Tibial artery (tissue), 4 donors: ENCODE measurements around the gene ITGB7.
A peak's percentile ranks its signal among the peaks of the same experiment; 100 is the strongest.

Experiments
- DNase-seq, 2 donors: peaks; one replicate each; pipeline ENCODE4 v3.0.0-alpha.2; 2019
- H3K27ac ChIP-seq, 2 donors: fragments of 200-600 bp; sonication (generic) in 1 of 2; 1 replicate in 1 of 2; 2 replicates in 1 of 2; pipeline ENCODE4 v1.5.1; 2018 to 2019; ENCODE audit warnings: mild to moderate bottlenecking in 1 of 2
- H3K27me3 ChIP-seq, 2 donors: fragments of 200-600 bp; sonication (generic) in 1 of 2; one replicate each; pipeline versions ENCODE4 v1.5.1 to v1.6.0; 2016 to 2019
- H3K36me3 ChIP-seq, 3 donors: fragments of 200-600 bp; sonication (generic) in 2 of 3; one replicate each; pipeline ENCODE4 v1.5.1; 2016 to 2019; ENCODE audit warnings: mild to moderate bottlenecking in 2 of 3
- H3K4me1 ChIP-seq, 4 donors: fragments of 200-600 bp; sonication (generic) in 2 of 4; 1 replicate in 3 of 4; 2 replicates in 1 of 4; pipeline ENCODE4 v1.5.1; 2016 to 2019
- H3K4me3 ChIP-seq, 2 donors: fragments of 200-600 bp; sonication (generic) in 1 of 2; 1 replicate in 1 of 2; 2 replicates in 1 of 2; pipeline ENCODE4 v1.5.1; 2018 to 2019; ENCODE audit warnings: mild to moderate bottlenecking in 2 of 2
- H3K9me3 ChIP-seq, 3 donors: fragments of 200-600 bp; sonication (generic) in 1 of 3; one replicate each; pipeline ENCODE4 v1.5.1; 2016 to 2019
- intact Hi-C: fragments of 100-400 bp; cut with DNase I; formaldehyde crosslinking; loops from one replicate; pipeline ENCODE4 v1.15.0; 2023; ENCODE audit warnings: low total_unique reads
- TF ChIP-seq, protein P1 (sequence below), 2 experiments: fragments of 200-600 bp in 1 of 2; fragments of 450-650 bp in 1 of 2; IDR thresholded peaks; one replicate each; pipeline ENCODE4 v1.5.1; 2017 to 2019; ENCODE audit warnings: antibody characterized with exemption in 2 of 2, mild to moderate bottlenecking in 1 of 2, moderate library complexity in 1 of 2

ITGB7 gene

DNA sequence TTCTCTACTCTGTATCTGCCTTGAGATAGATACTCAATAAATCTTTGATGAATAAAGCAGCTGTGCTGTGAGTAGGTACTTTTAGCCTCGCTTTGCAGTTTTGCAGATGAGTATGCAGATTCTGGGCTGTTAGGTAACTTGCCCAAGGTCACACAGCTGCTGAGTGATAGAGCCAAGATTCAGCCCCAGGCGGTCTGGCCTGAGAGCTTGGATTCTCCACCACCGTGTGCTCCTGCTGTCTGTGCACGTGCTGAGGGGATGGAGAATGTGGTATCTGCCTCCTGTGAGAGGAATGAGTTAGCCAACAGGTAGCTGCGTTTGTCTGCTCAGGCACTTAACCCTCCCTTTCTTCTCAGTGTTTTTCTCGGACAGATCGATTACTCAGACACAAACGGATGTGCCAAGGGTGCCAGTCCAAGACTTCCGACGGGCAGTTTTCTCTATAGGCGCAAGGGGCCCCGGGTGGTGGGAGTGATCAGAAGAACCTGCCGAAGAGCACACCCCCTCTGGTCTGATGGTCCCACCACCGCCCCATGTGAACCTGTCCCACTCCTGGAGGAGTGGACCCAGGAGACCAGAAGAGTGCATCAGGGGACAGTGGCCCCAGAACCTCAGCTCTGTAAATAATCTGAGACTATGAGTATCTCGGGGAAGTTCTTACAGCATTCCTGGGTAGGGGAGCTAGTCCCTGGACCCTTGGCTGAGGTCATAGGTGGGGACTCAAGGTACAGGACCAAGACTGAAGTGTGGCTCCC lies 19.7 kb downstream of the ITGB7 start:
- peak in 1 of 2 donors; percentile 46 for DNase-seq
- Histone ChIP-seq H3K9me3 (no peaks in the 10 kb centered on the region), H3K4me3 (no peak overlapping the region), H3K4me1 (peaks cover 0 to 41% (median 29%) of the 10 kb centered on the region in 4 donors), H3K36me3 (peaks cover 48 to 78% (median 54%) of the 10 kb centered on the region in 3 donors), H3K27me3 (no peaks in the 10 kb centered on the region), H3K27ac (no peak overlapping the region)
- intact Hi-C loops = no loop called here
- TF ChIP-seq, protein P1, sequence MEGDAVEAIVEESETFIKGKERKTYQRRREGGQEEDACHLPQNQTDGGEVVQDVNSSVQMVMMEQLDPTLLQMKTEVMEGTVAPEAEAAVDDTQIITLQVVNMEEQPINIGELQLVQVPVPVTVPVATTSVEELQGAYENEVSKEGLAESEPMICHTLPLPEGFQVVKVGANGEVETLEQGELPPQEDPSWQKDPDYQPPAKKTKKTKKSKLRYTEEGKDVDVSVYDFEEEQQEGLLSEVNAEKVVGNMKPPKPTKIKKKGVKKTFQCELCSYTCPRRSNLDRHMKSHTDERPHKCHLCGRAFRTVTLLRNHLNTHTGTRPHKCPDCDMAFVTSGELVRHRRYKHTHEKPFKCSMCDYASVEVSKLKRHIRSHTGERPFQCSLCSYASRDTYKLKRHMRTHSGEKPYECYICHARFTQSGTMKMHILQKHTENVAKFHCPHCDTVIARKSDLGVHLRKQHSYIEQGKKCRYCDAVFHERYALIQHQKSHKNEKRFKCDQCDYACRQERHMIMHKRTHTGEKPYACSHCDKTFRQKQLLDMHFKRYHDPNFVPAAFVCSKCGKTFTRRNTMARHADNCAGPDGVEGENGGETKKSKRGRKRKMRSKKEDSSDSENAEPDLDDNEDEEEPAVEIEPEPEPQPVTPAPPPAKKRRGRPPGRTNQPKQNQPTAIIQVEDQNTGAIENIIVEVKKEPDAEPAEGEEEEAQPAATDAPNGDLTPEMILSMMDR (IDR thresholded peaks at IDR 0.05) = no peak

DNA sequence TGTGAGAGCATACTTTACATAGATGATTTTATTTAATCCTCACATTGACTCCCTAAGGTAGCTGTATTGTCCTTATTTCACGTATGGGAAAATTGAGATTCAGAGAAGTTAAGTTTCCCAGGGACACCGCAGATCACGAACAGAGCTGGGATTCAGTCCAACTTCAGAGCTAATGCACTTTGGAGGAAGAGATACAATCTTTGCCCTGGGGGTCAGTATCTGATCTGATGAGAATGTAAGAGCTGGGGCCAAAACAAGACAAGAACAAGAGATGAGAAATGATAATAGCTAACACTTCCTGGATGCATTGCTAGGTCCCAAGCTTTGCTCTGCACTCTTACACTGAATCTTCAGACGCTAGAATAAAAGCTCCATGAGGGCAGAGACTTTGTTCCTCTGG lies 20.3 kb downstream of the ITGB7 start:
- TF ChIP-seq, protein P1 (IDR thresholded peaks at IDR 0.05) = no peak
- H3K4me3 ChIP-seq = no peak overlapping the region
- H3K27me3 ChIP-seq = no peaks in the 10 kb centered on the region
- intact Hi-C loops = no loop called here
- H3K4me1 ChIP-seq = peaks cover 0 to 46% (median 34%) of the 10 kb centered on the region in 4 donors
- DNase-seq = no peak
- peaks cover 53 to 77% (median 60%) of the 10 kb centered on the region in 3 donors for H3K36me3 ChIP-seq
- H3K27ac ChIP-seq = no peak overlapping the region
- H3K9me3 ChIP-seq = no peaks in the 10 kb centered on the region

DNA sequence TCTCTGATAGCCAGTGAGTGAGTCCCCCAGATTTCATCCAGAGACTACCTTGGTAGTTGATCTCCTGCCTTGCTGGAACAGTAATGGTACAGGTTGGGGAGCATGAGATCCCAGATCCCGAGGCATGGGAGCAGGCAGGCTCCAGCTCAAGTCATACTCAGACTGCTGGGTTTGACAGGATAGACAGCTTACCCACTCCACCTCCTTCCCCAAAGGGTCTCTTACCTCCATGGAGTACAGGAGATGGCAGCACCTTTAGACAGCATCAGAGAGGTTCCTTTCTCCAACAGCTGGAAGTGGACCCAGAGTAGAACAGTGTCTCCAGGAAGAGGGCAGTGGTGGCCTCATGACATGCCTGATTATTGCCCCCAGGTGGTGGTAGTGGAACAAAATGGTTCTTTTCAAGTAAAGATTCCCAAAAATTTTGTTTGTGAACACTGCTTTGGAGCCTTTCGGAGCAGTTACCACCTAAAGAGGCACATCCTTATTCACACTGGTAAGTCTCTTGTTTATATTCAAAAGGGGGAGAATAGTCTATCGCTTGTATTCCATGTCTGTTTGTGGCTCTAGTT lies 21.4 kb downstream of the ITGB7 start:
- peaks cover 0 to 53% (median 41%) of the 10 kb centered on the region in 4 donors for H3K4me1 ChIP-seq
- intact Hi-C loops = no loop called here
- H3K36me3 ChIP-seq = peaks cover 53 to 70% (median 57%) of the 10 kb centered on the region in 3 donors
- no peak overlapping the region for H3K27ac ChIP-seq
- H3K4me3 ChIP-seq = no peak overlapping the region
- no peaks in the 10 kb centered on the region for H3K9me3 ChIP-seq
- H3K27me3 ChIP-seq = no peaks in the 10 kb centered on the region
- TF ChIP-seq, protein P1 (IDR thresholded peaks at IDR 0.05) = no peak
- DNase-seq = no peak

DNA sequence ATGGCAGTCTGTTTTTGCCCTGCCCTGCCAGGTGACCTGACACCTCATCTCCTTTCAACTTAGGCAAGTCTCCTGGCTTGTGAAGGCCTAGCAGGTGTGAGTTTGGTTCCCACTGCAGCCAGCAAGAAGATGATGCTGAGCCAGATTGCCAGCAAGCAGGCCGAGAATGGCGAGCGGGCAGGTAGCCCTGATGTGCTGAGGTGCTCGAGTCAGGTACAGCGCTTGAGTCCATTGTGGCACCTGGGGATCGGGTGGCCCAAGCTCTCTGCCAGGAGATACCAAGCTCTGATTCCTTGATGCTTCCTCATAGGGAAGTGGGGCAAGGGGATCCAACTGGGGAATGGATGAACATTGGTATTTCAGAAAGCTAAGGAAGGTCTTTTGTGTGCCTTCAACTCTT lies 22.2 kb downstream of the ITGB7 start:
- Histone ChIP-seq H3K27me3 (no peaks in the 10 kb centered on the region), H3K27ac (peak overlapping the region in 1 of 2 donors; percentile 3), H3K4me3 (no peak overlapping the region), H3K9me3 (no peaks in the 10 kb centered on the region), H3K36me3 (peaks cover 53 to 70% (median 57%) of the 10 kb centered on the region in 3 donors), H3K4me1 (peaks cover 0 to 48% (median 39%) of the 10 kb centered on the region in 4 donors)
- intact Hi-C loops = no loop called here
- peak in 1 of 2 donors; percentile 48 for DNase-seq
- TF ChIP-seq, protein P1 (IDR thresholded peaks at IDR 0.05) = no peak

DNA sequence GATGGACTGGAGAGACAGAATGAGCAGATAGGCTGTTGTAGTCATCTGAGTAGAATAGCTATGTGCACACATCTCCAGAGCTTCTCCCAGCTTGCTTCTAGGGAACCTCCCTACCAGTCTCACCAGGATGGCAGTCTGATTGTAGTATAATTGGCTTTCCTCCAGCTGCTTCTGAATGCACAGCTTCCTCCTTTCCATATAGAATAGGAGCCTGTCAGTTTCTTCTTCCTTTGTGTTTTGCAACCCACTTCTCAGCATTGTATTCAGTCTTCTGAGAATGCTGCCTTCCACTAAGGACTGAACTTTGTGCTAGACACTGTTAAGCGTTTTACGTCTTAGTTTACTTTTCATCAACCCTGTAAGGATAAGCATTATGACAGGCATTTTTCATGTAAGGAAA lies 24.1 kb downstream of the ITGB7 start:
- intact Hi-C loops = no loop called here
- Histone ChIP-seq H3K9me3 (no peaks in the 10 kb centered on the region), H3K27ac (peak overlapping the region in 1 of 2 donors; percentile 85), H3K4me1 (peaks cover 0 to 53% (median 42%) of the 10 kb centered on the region in 4 donors), H3K36me3 (peaks cover 48 to 59% (median 50%) of the 10 kb centered on the region in 3 donors), H3K27me3 (no peaks in the 10 kb centered on the region), H3K4me3 (peak overlapping the region; percentile 81 to 87)
- TF ChIP-seq, protein P1 (IDR thresholded peaks at IDR 0.05) = no peak
- DNase-seq = no peak
